Activated CD8-positive, alpha-beta memory T cell treated with anti-CD3 and anti-CD28 coated beads, Interleukin-2, amount 50 U/mL, for 48 hours (primary cell): Measurements from ENCODE around the gene SERTAD1.
"Not testable (repeated sequence)": the region's sequence is repeated elsewhere in the genome, so short reads cannot be mapped to it uniquely, and the experiment has no call there.

Source experiments
- DNase-seq: peaks from one replicate; pipeline ENCODE4 v3.0.0-alpha.2; 2020

SERTAD1 gene, protein sequence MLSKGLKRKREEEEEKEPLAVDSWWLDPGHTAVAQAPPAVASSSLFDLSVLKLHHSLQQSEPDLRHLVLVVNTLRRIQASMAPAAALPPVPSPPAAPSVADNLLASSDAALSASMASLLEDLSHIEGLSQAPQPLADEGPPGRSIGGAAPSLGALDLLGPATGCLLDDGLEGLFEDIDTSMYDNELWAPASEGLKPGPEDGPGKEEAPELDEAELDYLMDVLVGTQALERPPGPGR

DNA sequence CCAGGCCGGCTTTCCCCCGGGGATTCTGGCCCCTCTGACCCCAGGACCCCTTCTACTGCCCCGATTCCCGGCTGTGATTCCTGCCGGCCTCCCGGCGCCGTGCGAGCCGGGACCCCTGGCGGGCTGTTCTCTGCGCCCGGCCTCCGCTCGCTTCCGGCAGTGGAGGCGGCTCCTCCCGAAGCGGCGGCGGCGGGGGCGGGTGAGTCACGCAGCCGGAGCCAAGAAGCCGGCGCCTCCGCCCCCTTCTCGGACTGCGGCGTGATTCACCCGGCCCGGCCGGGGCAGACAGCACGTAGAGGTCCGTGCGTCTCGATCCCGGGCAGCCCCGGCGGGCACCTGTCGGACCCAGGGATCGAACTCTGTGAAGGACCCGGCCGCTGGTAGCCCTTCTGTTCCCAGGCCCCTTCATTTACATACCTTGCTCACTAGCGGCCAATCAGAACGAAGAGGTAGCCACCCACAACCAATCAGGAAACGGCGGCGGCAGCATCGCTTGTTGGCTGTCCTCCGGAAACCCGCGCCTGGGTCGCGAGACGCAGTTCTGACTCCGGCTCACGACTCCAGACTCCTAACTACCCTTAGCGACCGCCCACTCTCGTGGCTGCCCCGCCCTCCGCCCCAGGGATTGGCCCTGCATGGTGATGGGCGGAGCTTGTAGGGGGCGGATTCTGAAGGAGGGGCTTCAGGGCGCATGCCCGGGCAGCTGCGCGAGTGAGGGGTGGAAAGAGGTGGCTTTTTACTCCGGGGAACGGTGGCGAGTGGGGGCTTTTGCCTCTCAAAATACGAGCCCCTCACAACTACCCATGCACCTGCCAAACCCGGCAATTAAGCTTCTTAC lies at the start of gene SERTAD1:
Gene SERTAD1, minus strand, starts transcription at position 543 of the 838 bp plus-strand sequence. CDS start 2,446 bp downstream, outside the sequence.
- DNase-seq = peak; percentile 100

DNA sequence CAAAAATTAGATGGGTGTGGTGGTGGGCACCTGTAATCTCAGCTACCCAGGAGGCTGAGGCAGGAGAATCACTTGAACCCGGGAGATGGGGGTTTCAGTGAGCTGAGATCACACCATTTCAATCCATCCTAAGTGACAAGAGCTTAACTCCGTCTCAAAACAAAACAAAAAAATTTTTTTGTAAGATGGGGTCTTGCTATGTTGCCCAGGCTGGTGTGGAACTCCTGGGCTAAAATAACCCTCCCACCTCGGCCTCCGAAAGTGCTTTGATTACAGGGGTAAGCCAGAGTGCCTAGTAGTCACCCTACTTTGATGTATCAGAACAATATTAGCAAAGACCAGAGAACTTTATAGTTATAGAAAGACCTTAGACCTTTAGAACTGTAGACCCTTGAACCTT lies 48.9 kb upstream of the SERTAD1 start:
- no peak for DNase-seq

DNA sequence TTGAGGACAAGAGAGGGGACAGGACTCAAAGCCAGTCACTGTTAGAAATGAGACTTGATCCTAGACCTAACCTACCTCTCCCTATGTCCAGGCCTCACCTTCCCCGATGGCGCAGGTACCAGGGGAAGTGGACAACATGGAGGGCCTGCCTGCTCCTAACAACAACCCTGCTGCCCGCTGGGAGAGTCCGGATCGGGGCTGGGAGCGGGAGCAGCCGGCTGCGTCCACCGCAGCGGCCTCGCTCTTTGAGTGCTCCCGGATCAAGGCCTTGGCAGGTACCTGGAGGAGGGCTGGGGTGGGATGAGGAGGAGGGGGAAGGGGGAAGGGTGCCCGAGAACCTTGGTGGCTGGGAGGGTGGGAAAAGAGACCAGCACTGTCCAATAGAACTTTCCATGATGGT lies 46.7 kb upstream of the SERTAD1 start:
- no peak for DNase-seq

DNA sequence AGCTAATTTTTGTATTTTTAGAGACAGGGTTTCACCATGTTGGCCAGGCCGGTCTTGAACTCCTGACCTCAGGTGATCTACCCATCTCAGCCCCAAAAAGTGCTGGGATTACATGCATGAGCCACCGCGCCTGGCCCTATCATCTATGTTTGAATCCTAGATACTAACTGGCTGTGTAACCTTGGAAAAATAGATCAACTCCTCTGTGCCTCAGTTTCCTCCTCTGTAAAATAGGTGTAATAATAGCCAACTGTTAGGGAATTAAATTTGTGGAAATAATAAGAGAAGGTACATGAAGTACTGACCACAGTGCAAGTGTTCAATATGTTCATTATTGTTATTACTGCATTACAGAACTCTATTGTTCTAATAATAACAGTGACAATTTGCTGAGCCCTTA lies 45.3 kb upstream of the SERTAD1 start:
- DNase-seq = no peak

DNA sequence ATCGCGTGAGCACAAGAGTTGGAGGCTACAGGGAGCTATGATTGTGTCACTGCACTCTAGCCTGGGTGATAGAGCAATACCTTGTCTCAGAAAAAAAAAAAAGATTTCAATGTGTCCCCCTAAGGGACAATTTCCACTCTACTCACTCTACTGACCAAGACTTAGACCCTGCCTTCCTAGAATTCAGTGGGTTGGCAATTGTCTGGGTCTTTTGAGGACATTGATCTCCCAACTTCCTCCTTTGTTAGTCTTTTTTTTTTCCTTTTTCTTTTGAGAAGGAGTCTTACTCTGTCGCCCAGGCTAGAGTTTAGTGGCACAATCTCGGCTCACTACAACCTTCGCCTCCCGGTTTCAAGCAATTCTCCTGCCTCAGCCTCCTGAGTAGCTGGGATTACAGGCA lies 43.2 kb upstream of the SERTAD1 start:
- no peak for DNase-seq

DNA sequence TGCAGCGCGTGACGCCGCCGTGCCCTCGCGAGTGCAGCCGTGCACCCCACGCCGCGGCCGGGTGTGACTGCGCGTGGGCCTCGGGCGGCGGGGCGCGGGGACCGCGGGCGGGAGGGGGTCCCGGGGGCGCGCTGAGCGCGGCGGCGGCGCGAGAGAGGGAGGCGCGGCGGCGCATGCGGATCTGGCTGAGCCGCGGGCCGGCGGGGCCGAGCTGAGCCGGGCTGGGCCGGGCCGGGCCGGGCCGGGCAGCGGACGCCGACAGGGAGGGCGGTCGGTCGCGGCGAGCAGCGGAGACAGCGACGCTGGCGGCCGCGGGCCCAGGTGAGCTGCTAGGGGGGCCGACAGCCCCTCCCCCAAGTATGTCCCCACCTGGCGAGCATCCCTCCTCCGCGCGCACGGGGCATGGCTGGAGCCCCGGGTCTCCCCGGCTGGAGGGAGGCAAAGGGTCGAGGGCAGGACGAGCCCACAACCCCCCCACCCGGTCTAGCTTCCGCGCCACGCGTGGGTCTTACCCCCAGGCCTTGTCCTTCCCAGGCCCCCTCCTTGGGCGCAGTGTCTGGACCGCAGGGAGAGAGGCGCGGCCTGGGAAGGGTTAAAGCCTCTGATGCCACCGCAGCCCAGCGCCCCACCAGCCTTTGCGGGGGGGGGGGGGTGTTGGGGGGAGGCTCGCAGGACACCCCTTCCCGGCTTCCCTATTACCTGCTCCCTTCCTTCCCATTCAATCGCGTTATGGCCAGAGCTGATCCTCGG lies 41.4 kb upstream of the SERTAD1 start, which contains the start of gene SPTBN4:
Gene SPTBN4, plus strand, starts transcription at position 17 of the 750 bp plus-strand sequence. CDS start 5,621 bp downstream, outside the sequence.
- DNase-seq = peak; percentile 64

DNA sequence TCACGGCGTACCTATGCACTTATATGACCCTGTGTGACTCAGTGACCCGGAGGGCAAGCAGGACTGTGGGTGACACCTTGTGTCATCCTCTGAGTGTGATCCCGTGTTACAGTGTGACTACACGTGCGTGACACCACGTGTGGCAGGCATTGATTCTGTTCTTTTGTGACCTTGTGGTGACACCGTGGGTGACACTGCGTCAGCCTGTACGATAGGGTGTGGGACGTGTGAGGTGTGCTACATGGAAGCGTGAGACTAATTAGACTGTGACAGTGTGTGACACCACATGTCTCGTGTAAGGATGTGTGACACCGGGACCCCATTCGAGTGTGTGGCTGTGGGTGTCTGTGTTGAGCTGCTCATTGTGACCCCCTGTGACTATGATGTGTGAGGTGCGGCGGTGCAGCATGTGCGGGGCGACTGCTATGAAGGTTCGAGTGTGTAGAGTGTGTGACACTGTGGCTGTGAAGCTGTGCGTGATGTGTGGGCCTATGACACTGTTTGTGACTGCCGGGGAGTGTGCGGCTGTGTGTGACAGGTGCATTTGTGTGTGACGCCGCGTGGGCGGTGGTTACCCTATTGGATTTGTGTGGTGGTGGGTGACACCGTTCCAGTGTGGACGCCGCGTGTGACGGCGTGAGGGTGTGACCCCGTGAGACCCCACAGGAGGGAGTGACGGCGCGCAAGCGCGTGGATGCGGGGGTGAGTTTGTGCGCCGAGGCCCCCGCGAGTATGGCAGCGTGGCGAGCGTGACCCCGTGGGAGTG lies 40.6 kb upstream of the SERTAD1 start:
- peak; percentile 71 for DNase-seq

DNA sequence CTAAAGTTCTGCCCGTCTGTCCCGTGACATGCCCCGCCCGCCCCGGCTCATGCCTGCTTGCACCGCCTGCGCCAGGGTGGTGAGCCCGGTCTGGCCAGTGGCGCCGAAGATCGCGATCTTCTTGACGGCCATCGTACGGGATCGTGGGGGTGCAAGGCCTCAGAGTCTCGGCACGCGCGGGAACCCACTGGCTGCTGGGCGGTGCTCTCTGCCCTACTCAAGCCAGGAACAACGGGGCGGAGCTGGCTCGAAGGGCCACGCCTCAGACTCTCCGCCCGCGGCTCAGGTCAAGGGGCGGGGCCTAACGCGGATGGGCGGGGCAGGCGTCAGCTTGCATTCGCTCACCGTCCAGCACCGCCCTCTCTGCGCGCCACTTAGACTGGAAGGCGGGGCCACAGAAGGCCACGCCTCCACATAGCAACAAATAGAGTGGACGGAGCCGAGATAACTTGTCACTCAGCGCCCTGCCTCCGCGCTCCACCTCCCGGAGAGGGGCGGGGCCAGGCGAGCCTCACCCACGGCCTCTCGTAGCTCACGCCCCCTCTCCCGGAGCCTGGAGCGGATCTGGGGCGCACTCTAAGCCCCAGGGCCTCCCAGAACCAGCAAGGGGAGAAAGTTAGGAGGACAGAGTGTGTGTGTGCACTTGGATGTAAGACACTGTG lies 39.9 kb upstream of the SERTAD1 start, which contains the start of gene BLVRB:
Gene BLVRB, minus strand, starts transcription at position 189 of the 662 bp plus-strand sequence. Its CDS starts 57 bp downstream, at position 132.
- peak; percentile 100 for DNase-seq

DNA sequence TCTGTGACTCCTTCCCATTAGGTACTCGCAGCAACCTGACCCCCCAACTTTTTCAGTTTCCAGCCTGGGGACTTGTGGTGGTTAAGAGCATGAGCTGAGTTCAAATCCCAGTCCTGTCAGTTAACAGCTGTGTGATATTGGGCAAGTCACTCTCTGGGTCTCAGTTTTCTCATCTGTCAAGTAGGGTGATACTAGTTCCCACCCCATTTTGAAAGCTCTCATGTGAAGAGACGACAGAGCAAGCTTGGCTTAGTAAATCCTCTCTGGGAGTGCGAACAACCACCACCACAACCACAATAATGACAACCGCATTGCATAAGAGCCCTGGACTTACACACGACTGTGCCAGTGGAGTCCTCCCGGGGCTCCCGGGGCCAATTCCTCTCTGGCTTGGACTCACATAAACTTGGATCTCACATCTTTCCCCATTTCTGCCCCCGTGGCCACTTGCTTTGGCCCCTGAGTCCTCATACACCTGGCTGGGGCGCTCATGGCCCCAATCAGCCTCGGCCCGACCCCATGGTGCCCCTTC lies 39.3 kb upstream of the SERTAD1 start:
- DNase-seq = peak; percentile 55

DNA sequence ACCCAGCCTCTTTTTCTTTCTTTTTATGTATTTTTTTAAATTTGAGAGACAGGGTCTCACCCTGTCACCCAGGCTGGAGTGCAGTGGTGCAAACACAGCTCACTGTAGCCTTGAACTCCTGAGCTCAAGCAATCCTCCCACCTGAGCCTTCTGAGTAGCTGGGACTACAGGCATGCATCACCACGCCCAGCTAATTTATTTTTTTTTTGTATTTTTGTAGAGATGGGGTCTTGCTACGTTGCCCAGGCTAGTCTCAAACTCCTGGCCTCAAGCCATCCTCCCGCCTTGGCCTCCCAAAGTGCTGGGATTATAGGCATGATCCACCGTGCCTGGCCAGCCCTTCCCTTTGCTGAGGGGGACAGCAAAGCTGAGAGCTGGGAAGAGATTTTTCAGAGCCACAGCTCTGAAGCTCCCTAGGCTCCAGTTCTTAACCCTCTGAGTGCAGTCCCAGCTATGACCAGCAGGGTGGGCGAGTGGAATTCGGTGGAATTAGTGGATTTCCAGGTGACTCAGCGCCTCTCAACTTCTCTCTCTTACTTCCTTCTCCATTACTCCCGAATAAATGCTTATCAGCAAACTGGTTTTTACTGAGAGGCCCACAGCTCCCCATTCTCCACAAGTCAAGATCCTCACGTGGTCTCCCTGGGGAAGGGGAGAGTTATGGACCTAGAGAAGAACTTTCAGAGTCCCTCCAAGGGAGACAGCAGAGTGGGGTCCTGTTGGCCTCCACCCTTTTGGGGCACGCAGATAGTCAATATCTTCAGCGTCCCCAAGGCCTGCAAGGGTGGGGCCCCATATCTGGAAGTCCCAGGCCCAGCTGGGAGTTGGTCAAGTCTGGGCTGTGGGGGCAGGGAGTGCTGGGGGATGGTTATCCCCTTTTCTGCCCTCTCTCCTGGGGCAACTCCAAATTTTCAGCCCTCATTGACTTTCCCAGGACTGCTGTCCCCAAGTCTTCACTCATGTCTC lies 38.5 kb upstream of the SERTAD1 start:
- peak; percentile 88 for DNase-seq

DNA sequence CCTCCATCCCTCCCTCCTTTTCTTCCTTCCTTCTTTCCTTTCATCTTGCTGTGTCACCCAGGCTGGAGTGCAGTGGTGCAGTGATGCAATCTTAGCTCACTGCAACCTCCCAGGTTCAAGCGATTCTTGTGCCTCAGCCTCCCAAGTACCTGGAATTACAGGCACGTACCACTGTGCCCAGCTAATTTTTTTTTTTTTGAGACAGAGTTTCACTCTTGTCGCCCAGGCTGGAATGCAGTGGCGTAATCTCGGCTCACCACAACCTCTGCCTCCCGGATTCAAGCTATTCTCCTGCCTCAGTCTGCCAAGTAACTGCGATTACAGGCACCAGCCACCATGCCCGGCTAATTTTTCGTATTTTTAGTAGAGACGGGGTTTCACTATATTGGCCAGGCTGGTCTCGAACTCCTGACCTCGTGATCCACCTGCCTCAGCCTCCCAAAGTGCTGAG lies 37.8 kb upstream of the SERTAD1 start:
- not testable (repeated sequence) for DNase-seq

DNA sequence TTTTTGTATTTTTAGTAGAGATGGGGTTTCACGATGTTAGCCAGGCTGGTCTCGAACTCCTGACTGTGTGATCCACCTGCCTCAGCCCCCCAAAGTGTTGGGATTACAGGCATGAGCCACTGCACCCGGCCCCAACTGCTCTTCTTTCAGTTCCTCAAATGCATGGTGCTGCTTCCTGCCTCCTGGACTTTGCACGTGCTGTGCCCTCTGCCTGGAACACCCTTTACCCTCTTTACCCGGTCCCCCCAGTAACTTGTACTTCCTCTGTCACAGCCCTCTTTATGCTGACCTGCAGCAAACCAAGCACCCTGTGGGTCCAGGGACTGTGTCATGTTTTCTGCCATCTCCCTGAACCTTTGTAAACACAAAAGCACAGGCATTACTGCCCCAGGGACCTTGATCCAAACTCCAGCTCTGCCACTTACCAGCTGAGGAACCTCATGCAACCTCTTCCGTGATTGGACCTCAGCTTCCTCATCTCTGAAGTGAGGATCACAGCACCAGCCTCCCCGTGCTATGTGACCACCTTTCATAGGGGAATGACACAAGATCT lies 36.0 kb upstream of the SERTAD1 start:
- no peak for DNase-seq

DNA sequence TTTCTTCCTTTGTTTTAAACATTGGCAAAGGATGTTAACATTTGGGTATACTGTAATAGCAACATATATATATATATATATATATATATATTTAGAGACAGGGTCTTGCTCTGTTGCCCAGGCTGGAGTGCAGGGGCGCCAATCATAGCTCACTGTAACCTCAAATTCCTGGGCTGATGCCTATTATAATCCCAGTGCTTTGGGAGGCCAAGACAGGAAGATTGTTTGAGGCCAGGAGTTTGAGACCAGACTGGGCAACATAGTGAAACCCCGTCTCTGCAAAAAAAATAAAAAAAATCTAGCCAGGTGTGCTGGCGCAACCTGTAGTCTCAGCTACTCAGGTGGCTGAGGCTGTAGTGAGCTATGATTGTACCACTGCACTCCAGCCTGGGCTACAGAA lies 34.4 kb upstream of the SERTAD1 start:
- DNase-seq = no peak

DNA sequence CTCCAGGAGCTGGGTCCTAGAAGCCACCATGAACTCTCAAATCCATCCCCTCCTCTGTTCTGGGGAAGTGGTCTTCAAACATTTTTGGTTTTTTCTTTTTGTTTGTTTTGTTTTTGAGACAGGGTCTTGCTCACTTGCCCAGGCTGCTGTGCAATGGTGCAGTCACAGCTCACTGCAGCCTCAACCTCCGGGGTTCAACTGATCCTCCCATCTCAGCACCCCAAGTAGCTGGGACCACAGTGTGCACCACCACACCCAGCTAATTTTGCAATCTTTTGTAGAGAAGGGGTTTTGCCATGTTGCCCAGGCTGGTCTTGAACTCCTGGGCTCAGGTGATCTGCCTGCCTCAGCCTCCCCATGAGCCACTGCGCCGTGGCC lies 32.8 kb upstream of the SERTAD1 start:
- no peak for DNase-seq

DNA sequence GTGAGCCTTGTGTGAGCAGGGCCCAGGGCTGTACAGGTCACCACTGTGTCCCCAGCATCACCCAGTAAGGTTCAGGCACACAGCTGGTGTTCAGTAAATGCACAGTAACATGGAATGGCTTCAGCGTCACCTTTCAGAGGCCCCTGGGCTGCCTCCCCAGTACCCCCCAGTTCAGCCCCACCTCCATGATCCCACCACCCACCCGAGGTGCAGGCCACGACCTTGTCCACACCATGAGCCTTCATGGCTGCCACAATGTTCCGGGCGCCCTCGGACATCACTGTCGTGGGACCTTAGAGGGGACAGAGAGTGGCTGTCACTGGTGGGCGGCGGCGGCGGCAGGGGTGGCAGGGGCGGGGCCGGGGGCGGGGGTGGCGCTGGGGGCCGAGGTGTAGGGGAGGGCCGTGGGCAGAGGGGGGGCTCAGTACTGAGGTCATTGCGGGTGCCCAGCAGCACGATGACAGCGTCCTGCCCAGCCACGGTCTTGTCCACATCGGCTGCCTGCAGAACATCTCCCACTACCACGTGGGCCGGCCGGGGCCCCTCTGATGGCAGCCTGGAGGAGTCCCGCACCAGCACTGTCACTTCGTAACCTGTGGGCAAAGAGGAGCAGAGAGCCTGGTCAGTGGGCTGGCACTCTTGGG lies 32.3 kb upstream of the SERTAD1 start:
- DNase-seq = no peak

DNA sequence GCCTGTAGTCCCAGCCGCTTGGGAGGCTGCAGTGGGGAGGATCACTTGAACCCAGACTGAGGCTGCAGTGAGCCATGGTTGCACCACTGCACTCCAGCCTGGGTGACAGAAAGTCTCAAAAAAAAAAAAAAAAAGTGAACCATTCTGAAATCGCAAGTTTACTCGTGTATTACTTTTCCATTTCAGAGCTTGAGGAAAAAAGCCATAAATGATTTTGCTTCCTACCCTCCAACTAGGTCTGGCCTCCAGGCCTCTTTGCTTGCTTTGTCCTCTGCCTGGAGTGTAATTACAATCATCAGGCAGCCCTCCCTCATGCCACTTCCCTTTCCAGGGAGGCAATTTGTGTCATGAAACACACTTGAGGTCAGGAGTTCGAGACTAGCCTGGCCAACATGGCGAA lies 31.3 kb upstream of the SERTAD1 start:
- DNase-seq = no peak

DNA sequence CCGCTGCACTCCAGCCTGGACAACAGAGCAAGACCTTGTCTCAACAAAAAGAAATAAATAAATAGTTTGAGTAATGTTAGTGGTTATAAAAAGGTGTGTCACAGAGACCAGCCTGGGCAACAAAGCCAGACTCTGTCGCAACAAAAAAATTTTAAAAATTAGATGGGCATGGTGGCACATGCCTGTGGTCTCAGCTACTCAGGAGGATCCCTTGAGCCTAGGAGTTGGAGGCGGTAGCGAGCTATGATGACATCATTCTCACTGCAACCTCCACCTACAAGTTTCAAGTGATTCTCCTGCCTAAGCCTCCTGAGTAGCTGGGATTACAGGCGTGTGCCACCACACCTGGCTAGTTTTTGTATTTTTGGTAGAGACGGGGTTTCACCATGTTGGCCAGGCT lies 28.2 kb upstream of the SERTAD1 start:
- not testable (repeated sequence) for DNase-seq

DNA sequence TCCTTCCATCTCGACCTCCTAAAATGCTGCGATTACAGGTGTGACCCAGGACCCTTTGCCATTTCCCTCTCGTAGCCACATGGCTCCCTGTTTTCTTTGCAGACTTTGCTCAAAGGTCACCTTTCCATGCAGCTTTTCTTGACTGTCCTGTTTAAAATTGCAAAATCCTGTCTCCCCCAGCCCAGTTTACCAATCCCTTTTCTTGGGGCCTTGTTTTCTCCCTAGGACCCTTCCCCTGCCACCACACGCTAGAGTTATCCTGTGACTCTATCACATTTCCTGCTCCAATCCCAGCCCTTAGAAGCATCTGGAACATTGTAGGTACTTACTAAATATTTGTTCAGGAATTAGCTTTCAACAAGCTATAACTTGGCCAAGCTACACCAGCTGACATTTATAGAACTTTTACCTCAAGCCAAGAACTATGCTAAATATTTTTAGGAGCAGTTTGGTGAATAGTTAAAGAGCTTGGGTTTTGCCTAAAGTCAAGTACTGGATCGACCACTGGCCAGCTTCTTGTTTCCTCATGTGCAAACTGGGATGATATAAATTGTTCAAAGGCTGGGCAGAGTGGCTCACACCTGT lies 27.5 kb upstream of the SERTAD1 start:
- no peak for DNase-seq

DNA sequence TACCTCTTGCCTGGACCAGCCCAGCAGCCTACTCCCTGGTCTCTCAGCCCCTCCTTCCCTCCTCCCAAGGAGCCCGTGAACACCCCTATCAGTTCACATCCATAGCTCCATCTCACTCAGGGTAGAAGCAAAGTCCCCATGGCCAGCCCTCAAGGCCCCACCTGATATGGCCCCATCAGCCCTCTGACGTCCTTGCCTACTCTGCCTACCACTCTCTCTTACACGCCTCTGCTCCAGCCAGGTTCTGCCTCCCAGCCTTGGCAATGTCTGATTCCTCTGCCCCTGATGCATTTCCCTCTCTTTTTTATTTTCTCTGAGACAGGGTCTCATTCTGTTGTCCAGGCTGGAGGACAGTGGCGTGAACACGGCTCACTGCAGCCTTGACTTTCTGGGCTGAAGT lies 26.2 kb upstream of the SERTAD1 start:
- no peak for DNase-seq
